ENCODE data around the gene RTN4R. TPM values are rescaled to one million over a fixed set of nuclear protein-coding genes. Genes with fewer than 3 reads are reported as not detected.

RTN4R gene
- total and polyA plus RNA-seq, 2 experiments from 2014 or later, result 10.6 to 38.4 TPM

- Mint-ChIP-seq H3K27ac (no peak overlapping the region), H3K27me3 (ENCODE audit: insufficient read depth, low read depth, poor library complexity) (peaks cover 13% of the 10 kb centered on the region), H3K9me3 (peaks cover 11% of the 10 kb centered on the region), H3K4me3 (no peak overlapping the region), H3K4me1 (no peaks in the 10 kb centered on the region; the same call in 1 of the 3 replicates), H3K36me3 (ENCODE audit: low read depth) (no peaks in the 10 kb centered on the region; the same call in 2 of the 3 replicates)
- Histone ChIP-seq H2AFZ (no peak overlapping the region), H3K36me3 (ENCODE audit: insufficient read depth) (no peaks in the 10 kb centered on the region), H3K27ac (ENCODE audit: low read depth) (no peak overlapping the region), H3K79me2 (replicated peaks; ENCODE audit: insufficient read depth) (no peaks in the 10 kb centered on the region), H3K4me3 (no peak overlapping the region), H3K27me3 (ENCODE audit: insufficient read depth) (no peaks in the 10 kb centered on the region), H3K4me2 (no peak overlapping the region), H3K4me1 (ENCODE audit: insufficient read depth) (no peaks in the 10 kb centered on the region), H4K20me1 (replicated peaks; ENCODE audit: insufficient read depth) (no peaks in the 10 kb centered on the region), H3F3A (replicated peaks; ENCODE audit: low read depth) (peaks cover 10% of the 10 kb centered on the region; the same call in 1 of the 2 replicates), H3K9me2 (ENCODE audit: insufficient read depth) (no peaks in the 10 kb centered on the region)
- ATAC-seq (no peak), DNase-seq (ENCODE audit: low spot score) (no peak)
- TF ChIP-seq NANOG (IDR thresholded peaks at IDR 0.05; ENCODE audit: borderline replicate concordance), result no peak
- no peak for TF ChIP-seq JUNB (IDR thresholded peaks at IDR 0.05; ENCODE audit: unreplicated experiment)
- no peak for TF ChIP-seq ZNF114 (CRISPR knock-in tag; IDR thresholded peaks at IDR 0.05)
- no peak for TF ChIP-seq CREB1 (CRISPR knock-in tag; IDR thresholded peaks at IDR 0.05; ENCODE audit: low read depth)
- no peak for TF ChIP-seq CTCF (conservative IDR thresholded peaks at IDR 0.05; ENCODE audit: low read depth in 2 of 2)
- no peak for TF ChIP-seq ETS1 (IDR thresholded peaks at IDR 0.05)
- no peak for TF ChIP-seq EZH2 (IDR thresholded peaks at IDR 0.05; ENCODE audit: low read depth, unreplicated experiment)
- no peak for TF ChIP-seq POLR2AphosphoS5 (IDR thresholded peaks at IDR 0.05; ENCODE audit: low read depth)
- TF ChIP-seq STAT1 (IDR thresholded peaks at IDR 0.05; ENCODE audit: unreplicated experiment), result no peak
- TF ChIP-seq ZNF462 (CRISPR knock-in tag; IDR thresholded peaks at IDR 0.05), result no peak
- TF ChIP-seq EZH2phosphoT487 (IDR thresholded peaks at IDR 0.05; ENCODE audit: unreplicated experiment), result no peak
These were observed 47.5 kb downstream of the RTN4R start for GRCh38 chr22:20220629-20221026.
